ENCODE results near the gene ADD1.

DNA sequence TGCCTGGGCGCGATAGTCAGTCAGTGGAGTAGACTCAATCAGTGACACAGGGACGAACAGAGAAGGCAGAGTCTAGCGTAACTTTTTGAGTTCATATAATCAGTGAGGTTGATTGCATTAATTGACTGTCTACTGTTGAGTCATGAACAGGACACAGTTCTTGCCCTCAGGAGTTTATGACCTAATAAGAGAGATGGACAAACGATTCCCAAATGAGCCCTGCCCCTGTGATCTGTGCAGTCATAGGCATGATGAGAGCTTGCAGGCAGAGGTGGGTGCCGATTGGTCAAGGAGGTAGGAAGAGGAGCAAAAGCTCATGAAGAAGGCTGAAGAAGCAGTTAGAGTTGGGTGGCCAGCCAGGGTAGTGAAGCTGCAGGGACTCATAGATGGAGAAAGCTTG, 57.1 kb downstream of the ADD1 start:
- no peak for TF ChIP-seq CTCF (IDR thresholded peaks at IDR 0.05)
- no peak for TF ChIP-seq ZFX (IDR thresholded peaks at IDR 0.05; ENCODE audit: borderline replicate concordance)
